NCI-H128 (cell line): ENCODE data around the gene CCDC7.
"Not testable (repeated sequence)": the region's sequence is repeated elsewhere in the genome, so short reads cannot be mapped to it uniquely, and the experiment has no call there.

ENCODE experiments used
- DNase-seq: peaks from one replicate; lab custom pipeline; 2025; ENCODE audit not compliant: unreplicated experiment; lab: John Stamatoyannopoulos, UW

The CCDC7 gene

GRCh38 chr10:32446536-32447406, 831 bp downstream of the CCDC7 start:
- DNase-seq, result no peak

GRCh38 chr10:32454148-32454547, 8.2 kb downstream of the CCDC7 start:
- DNase-seq, result no peak

GRCh38 chr10:32459051-32459698, 13.2 kb downstream of the CCDC7 start:
- no peak for DNase-seq

- no peak for DNase-seq
Observed at GRCh38 chr10:32461203-32461602, 15.3 kb downstream of the CCDC7 start.

- DNase-seq, result no peak
Observed at GRCh38 chr10:32471232-32471631, 25.3 kb downstream of the CCDC7 start.

GRCh38 chr10:32477499-32477898, 31.6 kb downstream of the CCDC7 start:
- no peak for DNase-seq

- DNase-seq, result no peak
Observed at GRCh38 chr10:32481606-32482005, 35.7 kb downstream of the CCDC7 start.

- DNase-seq, result not testable (repeated sequence)
Observed at GRCh38 chr10:32483019-32483502, 37.1 kb downstream of the CCDC7 start.

- not testable (repeated sequence) for DNase-seq
Observed at GRCh38 chr10:32488038-32488437, 42.1 kb downstream of the CCDC7 start.

- no peak for DNase-seq
Observed at GRCh38 chr10:32489158-32489557, 43.2 kb downstream of the CCDC7 start.

GRCh38 chr10:32489901-32490300, 44.0 kb downstream of the CCDC7 start:
- DNase-seq, result no peak

GRCh38 chr10:32494562-32494961, 48.6 kb downstream of the CCDC7 start:
- not testable (repeated sequence) for DNase-seq

- DNase-seq, result not testable (repeated sequence)
Observed at GRCh38 chr10:32500136-32500535, 54.2 kb downstream of the CCDC7 start.

GRCh38 chr10:32501906-32502305, 56.0 kb downstream of the CCDC7 start:
- no peak for DNase-seq

- not testable (repeated sequence) for DNase-seq
Observed at GRCh38 chr10:32505762-32506420, 60.0 kb downstream of the CCDC7 start.

GRCh38 chr10:32511599-32511998, 65.7 kb downstream of the CCDC7 start:
- DNase-seq, result no peak

GRCh38 chr10:32516567-32517495, 70.9 kb downstream of the CCDC7 start:
- DNase-seq, result no peak

GRCh38 chr10:32530231-32530630, 84.3 kb downstream of the CCDC7 start:
- no peak for DNase-seq

- no peak for DNase-seq
Observed at GRCh38 chr10:32538256-32538655, 92.3 kb downstream of the CCDC7 start.

- DNase-seq, result no peak
Observed at GRCh38 chr10:32540691-32541470, 94.9 kb downstream of the CCDC7 start.
